ENCODE data around the gene FCHO2. TPM values are rescaled to one million over a fixed set of nuclear protein-coding genes. Genes with fewer than 3 reads are reported as not detected.

The FCHO2 gene, protein sequence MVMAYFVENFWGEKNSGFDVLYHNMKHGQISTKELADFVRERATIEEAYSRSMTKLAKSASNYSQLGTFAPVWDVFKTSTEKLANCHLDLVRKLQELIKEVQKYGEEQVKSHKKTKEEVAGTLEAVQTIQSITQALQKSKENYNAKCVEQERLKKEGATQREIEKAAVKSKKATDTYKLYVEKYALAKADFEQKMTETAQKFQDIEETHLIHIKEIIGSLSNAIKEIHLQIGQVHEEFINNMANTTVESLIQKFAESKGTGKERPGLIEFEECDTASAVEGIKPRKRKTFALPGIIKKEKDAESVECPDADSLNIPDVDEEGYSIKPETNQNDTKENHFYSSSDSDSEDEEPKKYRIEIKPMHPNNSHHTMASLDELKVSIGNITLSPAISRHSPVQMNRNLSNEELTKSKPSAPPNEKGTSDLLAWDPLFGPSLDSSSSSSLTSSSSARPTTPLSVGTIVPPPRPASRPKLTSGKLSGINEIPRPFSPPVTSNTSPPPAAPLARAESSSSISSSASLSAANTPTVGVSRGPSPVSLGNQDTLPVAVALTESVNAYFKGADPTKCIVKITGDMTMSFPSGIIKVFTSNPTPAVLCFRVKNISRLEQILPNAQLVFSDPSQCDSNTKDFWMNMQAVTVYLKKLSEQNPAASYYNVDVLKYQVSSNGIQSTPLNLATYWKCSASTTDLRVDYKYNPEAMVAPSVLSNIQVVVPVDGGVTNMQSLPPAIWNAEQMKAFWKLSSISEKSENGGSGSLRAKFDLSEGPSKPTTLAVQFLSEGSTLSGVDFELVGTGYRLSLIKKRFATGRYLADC
- 1 to 10 TPM in 4 of 5 donors, under 1 TPM in 1; 0.90 to 5.5 (median 4.1) TPM for total RNA-seq
- 4.6 TPM for total RNA-seq (2013)
- total RNA-seq = 1.3 to 12.3 (median 3.5) reads per million in 29 experiments

DNA sequence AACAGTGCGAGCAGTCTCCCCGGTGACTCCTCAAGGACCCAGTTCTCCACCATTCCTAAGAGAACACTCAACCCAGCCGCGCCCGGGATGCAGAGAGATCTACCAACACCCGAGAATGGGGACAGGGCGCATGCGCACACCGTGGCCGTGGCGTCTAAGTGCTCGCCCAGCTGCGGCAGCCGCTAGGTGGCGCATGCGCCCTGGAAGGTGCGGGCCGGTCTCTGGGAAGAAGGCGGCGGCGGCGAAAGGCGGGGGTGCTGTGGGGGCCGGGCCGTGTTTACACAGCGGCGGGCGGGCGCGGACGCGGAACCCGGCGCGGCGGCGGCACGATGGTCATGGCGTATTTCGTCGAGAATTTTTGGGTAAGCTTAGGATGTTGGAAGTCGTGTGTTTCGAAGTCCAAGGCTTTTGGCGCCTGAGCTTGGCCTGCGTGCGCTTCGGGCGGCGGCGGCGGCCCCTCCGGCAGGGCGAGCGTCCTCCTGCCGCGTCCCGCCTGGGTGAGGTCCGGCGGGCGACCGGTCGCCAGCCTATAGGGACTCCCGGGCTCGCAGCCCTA, at the start of gene FCHO2:
FCHO2 (plus strand) TSS at position 274 of the 556 bp plus-strand sequence; CDS start at position 330, 56 bp downstream.
- Mint-ChIP-seq H3K4me1 (peaks cover 18 to 20% (median 19%) of the 10 kb centered on the region in 3 donors), H3K36me3 (no peaks in the 10 kb centered on the region), H3K27me3 (peaks cover 47 to 55% of the 10 kb centered on the region in 2 donors), H3K9me3 (no peaks in the 10 kb centered on the region), H3K4me3 (peak within 1 kb of the TSS; percentile 91 to 93 (median 92)), H3K27ac (peak within 1 kb of the TSS; percentile 49 to 64)
- Histone ChIP-seq H3K4me1 (ENCODE audit: control insufficient read depth in 1 of 2, extremely low read depth in 1 of 2, insufficient read depth in 2 of 2, low read length in 2 of 2) (peaks cover 2 to 12% of the 10 kb centered on the region in 2 experiments), H3K36me3 (ENCODE audit: control insufficient read depth in 2 of 2, extremely low read depth in 1 of 2, insufficient read depth in 1 of 2, low read length in 1 of 2) (no peaks in the 10 kb centered on the region), H3K27ac (ENCODE audit: low read length) (no peak within 1 kb of the TSS), H3K9me3 (peaks cover 2% of the 10 kb centered on the region), H3K4me3 (ENCODE audit: control insufficient read depth in 1 of 2, extremely low read depth in 1 of 2, low read length in 1 of 2) (peak within 1 kb of the TSS; percentile 55 to 71), H3K27me3 (replicated peaks in 1 of 2; ENCODE audit: control insufficient read depth in 2 of 2, extremely low read depth in 1 of 2, insufficient read depth in 2 of 2, low read length in 1 of 2) (peaks cover 5 to 16% of the 10 kb centered on the region in 2 experiments)
- under 1% methylated on average over 64 of the region's 64 CpGs for WGBS (ENCODE audit: insufficient coverage)
- ATAC-seq (replicated peaks in 1 of 4) (peak; percentile 93 to 96 (median 96)), DNase-seq (peak; percentile 79 to 98 (median 92))
- ChIA-PET POLR2A (no interaction called here), CTCF (no interaction called here)

DNA sequence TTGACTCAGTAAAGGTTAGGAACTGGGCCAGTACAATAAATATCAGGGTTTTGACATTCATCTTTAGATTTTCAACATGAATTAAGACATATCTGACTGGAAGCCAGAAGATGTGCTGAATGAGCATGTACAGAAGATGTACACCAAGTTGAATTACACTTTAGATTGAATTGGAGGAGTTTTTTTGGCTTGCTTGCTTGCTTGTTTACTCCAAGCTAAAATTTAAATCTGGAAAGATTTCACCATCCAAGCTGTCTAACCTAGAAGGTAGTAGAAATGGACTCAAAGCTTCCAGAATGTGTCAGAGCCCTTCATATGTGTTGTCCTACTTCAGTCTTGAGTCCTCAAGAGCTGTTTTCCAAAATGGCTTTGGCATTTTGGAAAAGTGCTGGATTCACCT, 49.0 kb upstream of the FCHO2 start:
- Mint-ChIP-seq H3K9me3 (no peaks in the 10 kb centered on the region), H3K4me3 (no peak overlapping the region), H3K4me1 (no peaks in the 10 kb centered on the region), H3K27me3 (no peaks in the 10 kb centered on the region), H3K36me3 (peaks cover 53% of the 10 kb centered on the region), H3K27ac (no peak overlapping the region)
- Histone ChIP-seq H3K27ac (ENCODE audit: low read length) (no peak overlapping the region), H3K4me3 (ENCODE audit: control insufficient read depth in 1 of 2, extremely low read depth in 1 of 2, low read length in 1 of 2) (no peak overlapping the region), H3K36me3 (ENCODE audit: control insufficient read depth in 2 of 2, extremely low read depth in 1 of 2, insufficient read depth in 1 of 2, low read length in 1 of 2) (peaks cover 14 to 68% of the 10 kb centered on the region in 2 donors), H3K9me3 (no peaks in the 10 kb centered on the region), H3K27me3 (replicated peaks in 1 of 2; ENCODE audit: control insufficient read depth in 2 of 2, extremely low read depth in 1 of 2, insufficient read depth in 2 of 2, low read length in 1 of 2) (no peaks in the 10 kb centered on the region), H3K4me1 (ENCODE audit: control insufficient read depth in 1 of 2, extremely low read depth in 1 of 2, insufficient read depth in 2 of 2, low read length in 2 of 2) (no peaks in the 10 kb centered on the region)
- POLR2A ChIA-PET = no interaction called here
- ATAC-seq (replicated peaks in 1 of 4) = no peak
- DNase-seq = no peak
- CTCF ChIA-PET = no interaction called here

DNA sequence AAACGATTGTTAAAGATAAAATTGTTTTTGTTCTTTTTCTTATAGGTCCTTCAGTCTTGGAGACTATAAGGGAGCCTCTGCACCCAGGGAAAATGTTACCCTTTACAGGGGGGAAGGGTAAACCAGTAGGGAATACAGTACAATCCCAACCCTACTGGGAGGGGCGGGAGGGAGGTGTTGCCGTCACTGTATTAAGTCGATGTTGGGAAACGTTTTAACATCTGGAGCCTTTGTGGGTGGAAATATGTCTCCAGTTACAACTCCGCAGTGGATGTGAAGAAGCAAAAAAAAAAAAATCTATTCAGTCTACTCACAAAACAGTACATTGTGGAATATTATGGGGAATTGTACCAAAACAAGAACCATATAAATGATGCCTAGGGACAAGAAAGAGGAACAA, 47.2 kb upstream of the FCHO2 start:
- H3K36me3 Mint-ChIP-seq = peaks cover 44% of the 10 kb centered on the region
- DNase-seq (no peak), ATAC-seq (replicated peaks in 1 of 4) (no peak)
- Histone ChIP-seq H3K4me1 (ENCODE audit: control insufficient read depth in 1 of 2, extremely low read depth in 1 of 2, insufficient read depth in 2 of 2, low read length in 2 of 2) (no peaks in the 10 kb centered on the region), H3K27ac (ENCODE audit: low read length) (no peak overlapping the region), H3K36me3 (ENCODE audit: control insufficient read depth in 2 of 2, extremely low read depth in 1 of 2, insufficient read depth in 1 of 2, low read length in 1 of 2) (peaks cover 11 to 53% of the 10 kb centered on the region in 2 donors), H3K9me3 (no peaks in the 10 kb centered on the region), H3K27me3 (replicated peaks in 1 of 2; ENCODE audit: control insufficient read depth in 2 of 2, extremely low read depth in 1 of 2, insufficient read depth in 2 of 2, low read length in 1 of 2) (no peaks in the 10 kb centered on the region), H3K4me3 (ENCODE audit: control insufficient read depth in 1 of 2, extremely low read depth in 1 of 2, low read length in 1 of 2) (no peak overlapping the region)
- no peaks in the 10 kb centered on the region for H3K27me3 Mint-ChIP-seq
- no peaks in the 10 kb centered on the region for H3K4me1 Mint-ChIP-seq
- no peaks in the 10 kb centered on the region for H3K9me3 Mint-ChIP-seq
- H3K27ac Mint-ChIP-seq = no peak overlapping the region
- H3K4me3 Mint-ChIP-seq = no peak overlapping the region
- POLR2A ChIA-PET = no interaction called here
- CTCF ChIA-PET = no interaction called here
- no CpG with 5 or more reads among the region's 6 CpGs for WGBS (ENCODE audit: insufficient coverage)

GRCh38 chr5:72917371-72917776, 38.5 kb upstream of the FCHO2 start:
- ChIA-PET CTCF (no interaction called here), POLR2A (no interaction called here)
- no peak for ATAC-seq (replicated peaks in 1 of 4)
- no peak overlapping the region for H3K4me3 Mint-ChIP-seq
- no peaks in the 10 kb centered on the region for H3K27me3 Mint-ChIP-seq
- no peaks in the 10 kb centered on the region for H3K4me1 ChIP-seq (ENCODE audit: control insufficient read depth in 1 of 2, extremely low read depth in 1 of 2, insufficient read depth in 2 of 2, low read length in 2 of 2)
- no peaks in the 10 kb centered on the region for H3K9me3 Mint-ChIP-seq
- H3K36me3 Mint-ChIP-seq = no peaks in the 10 kb centered on the region
- H3K27ac Mint-ChIP-seq = no peak overlapping the region
- WGBS (ENCODE audit: insufficient coverage) = 100% methylated on average over 1 of the region's 1 CpG
- no peak overlapping the region for H3K27ac ChIP-seq (ENCODE audit: low read length)
- H3K4me3 ChIP-seq (ENCODE audit: control insufficient read depth in 1 of 2, extremely low read depth in 1 of 2, low read length in 1 of 2) = no peak overlapping the region
- DNase-seq = no peak
- no peaks in the 10 kb centered on the region for H3K36me3 ChIP-seq (ENCODE audit: control insufficient read depth in 2 of 2, extremely low read depth in 1 of 2, insufficient read depth in 1 of 2, low read length in 1 of 2)
- no peaks in the 10 kb centered on the region for H3K27me3 ChIP-seq (replicated peaks in 1 of 2; ENCODE audit: control insufficient read depth in 2 of 2, extremely low read depth in 1 of 2, insufficient read depth in 2 of 2, low read length in 1 of 2)
- no peaks in the 10 kb centered on the region for H3K9me3 ChIP-seq
- no peaks in the 10 kb centered on the region for H3K4me1 Mint-ChIP-seq

DNA sequence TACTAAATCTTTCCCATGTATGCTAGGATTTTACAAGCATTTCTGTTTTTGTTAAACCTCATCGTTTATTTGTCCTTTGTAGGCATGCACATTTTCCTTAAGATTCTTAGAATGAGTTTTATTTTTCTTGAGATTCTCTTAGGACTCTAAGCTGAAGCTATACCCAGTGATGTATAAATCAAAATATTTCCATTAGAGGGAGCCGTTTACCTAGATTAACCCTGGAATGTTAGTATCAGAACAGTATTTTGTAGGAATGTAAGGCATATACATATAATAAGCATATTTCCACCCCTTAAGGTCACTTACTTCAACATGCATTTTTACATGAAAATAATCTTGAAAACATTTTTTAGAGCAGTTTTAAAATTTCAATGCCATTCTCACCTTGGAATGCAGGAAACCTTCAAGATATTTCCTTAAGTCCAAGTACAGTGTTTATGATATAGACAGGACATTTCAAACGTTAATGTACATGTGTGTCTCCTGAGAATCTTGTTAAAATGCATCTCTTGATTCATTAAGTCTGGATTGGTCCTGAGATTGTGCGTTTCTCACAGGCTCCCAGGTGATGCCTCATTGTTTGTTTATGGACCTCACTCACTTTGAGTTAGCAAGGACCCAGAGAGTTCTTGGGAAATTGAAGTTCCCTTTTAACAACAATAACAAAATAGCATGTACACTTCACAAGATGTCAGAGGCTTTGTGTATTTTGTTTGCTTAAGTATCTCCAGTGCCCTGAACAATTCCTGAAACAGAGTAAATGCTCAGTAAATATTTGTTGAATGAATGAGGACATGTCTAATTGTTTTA, 34.9 kb upstream of the FCHO2 start:
- H3K27me3 Mint-ChIP-seq = no peaks in the 10 kb centered on the region
- H3K36me3 ChIP-seq (ENCODE audit: control insufficient read depth in 2 of 2, extremely low read depth in 1 of 2, insufficient read depth in 1 of 2, low read length in 1 of 2) = no peaks in the 10 kb centered on the region
- POLR2A ChIA-PET = no interaction called here

DNA sequence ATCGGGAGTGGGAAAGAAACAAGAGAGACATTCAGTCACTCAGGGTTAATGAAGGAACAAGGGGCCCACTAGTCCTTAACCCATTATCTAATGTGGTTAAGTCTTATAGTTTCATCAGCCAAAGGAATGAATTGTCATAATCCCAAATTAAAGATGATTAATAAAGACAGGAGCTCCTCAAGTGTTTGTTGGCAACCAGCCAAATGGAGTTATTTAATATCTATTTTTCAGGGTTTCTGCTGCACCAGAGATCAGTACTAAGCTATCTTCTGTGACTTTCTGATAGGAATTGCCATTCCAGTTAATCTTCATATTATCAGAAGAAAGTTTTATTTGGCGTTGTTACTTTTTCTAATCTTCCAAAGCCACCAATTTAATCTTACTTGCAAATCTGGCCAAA, 34.0 kb upstream of the FCHO2 start:
- no CpG with 5 or more reads among the region's 2 CpGs for WGBS (ENCODE audit: insufficient coverage)
- Mint-ChIP-seq H3K36me3 (no peaks in the 10 kb centered on the region), H3K9me3 (no peaks in the 10 kb centered on the region), H3K4me1 (no peaks in the 10 kb centered on the region), H3K27ac (no peak overlapping the region), H3K4me3 (no peak overlapping the region), H3K27me3 (no peaks in the 10 kb centered on the region)
- DNase-seq (no peak), ATAC-seq (replicated peaks in 1 of 4) (no peak)
- no peaks in the 10 kb centered on the region for H3K36me3 ChIP-seq (ENCODE audit: control insufficient read depth in 2 of 2, extremely low read depth in 1 of 2, insufficient read depth in 1 of 2, low read length in 1 of 2)
- H3K27ac ChIP-seq (ENCODE audit: low read length) = no peak overlapping the region
- H3K27me3 ChIP-seq (replicated peaks in 1 of 2; ENCODE audit: control insufficient read depth in 2 of 2, extremely low read depth in 1 of 2, insufficient read depth in 2 of 2, low read length in 1 of 2) = no peaks in the 10 kb centered on the region
- H3K4me3 ChIP-seq (ENCODE audit: control insufficient read depth in 1 of 2, extremely low read depth in 1 of 2, low read length in 1 of 2) = no peak overlapping the region
- ChIA-PET POLR2A (no interaction called here), CTCF (no interaction called here)
- no peaks in the 10 kb centered on the region for H3K4me1 ChIP-seq (ENCODE audit: control insufficient read depth in 1 of 2, extremely low read depth in 1 of 2, insufficient read depth in 2 of 2, low read length in 2 of 2)
- no peaks in the 10 kb centered on the region for H3K9me3 ChIP-seq

More for the DNA sequence above, 34.9 kb upstream of the FCHO2 start:
- no peak overlapping the region for H3K4me3 Mint-ChIP-seq
- H3K36me3 Mint-ChIP-seq = no peaks in the 10 kb centered on the region
- H3K27me3 ChIP-seq (replicated peaks in 1 of 2; ENCODE audit: control insufficient read depth in 2 of 2, extremely low read depth in 1 of 2, insufficient read depth in 2 of 2, low read length in 1 of 2) = no peaks in the 10 kb centered on the region
- H3K27ac Mint-ChIP-seq = no peak overlapping the region
- H3K9me3 ChIP-seq = no peaks in the 10 kb centered on the region
- no peak overlapping the region for H3K27ac ChIP-seq (ENCODE audit: low read length)
- no peaks in the 10 kb centered on the region for H3K4me1 ChIP-seq (ENCODE audit: control insufficient read depth in 1 of 2, extremely low read depth in 1 of 2, insufficient read depth in 2 of 2, low read length in 2 of 2)
- WGBS (ENCODE audit: insufficient coverage) = no CpG with 5 or more reads among the region's 4 CpGs
- H3K4me3 ChIP-seq (ENCODE audit: control insufficient read depth in 1 of 2, extremely low read depth in 1 of 2, low read length in 1 of 2) = no peak overlapping the region
- H3K9me3 Mint-ChIP-seq = no peaks in the 10 kb centered on the region
- ATAC-seq (replicated peaks in 1 of 4) (no peak), DNase-seq (peak in 1 of 35 experiments; percentile 9)
- no peaks in the 10 kb centered on the region for H3K4me1 Mint-ChIP-seq
- CTCF ChIA-PET = interaction anchor here in 1 of 2 donors (0.6 kb wide), 1 partner anchor 544 kb away, joined by 4 read pairs; no protein-coding TSS in a partner anchor
